Testis (tissue), 3 donors: ENCODE measurements around the gene CTSD. TPM values are rescaled to one million over a fixed set of nuclear protein-coding genes. Genes with fewer than 3 reads are reported as not detected.

Source experiments
- DNase-seq: peaks from one replicate; pipeline ENCODE4 v3.0.0-alpha.2; 2019
- H3K27ac ChIP-seq, 2 donors: fragments of 200-600 bp; sonication (generic); one replicate each; pipeline ENCODE4 v1.5.1; 2019
- H3K27me3 ChIP-seq: fragments of 200-600 bp; sonication (generic); one replicate; pipeline ENCODE4 v1.5.1; 2019
- H3K36me3 ChIP-seq: fragments of 200-600 bp; sonication (generic); one replicate; pipeline ENCODE4 v1.5.1; 2017; ENCODE audit warnings: low read depth; ENCODE audit errors: missing control alignments
- H3K4me1 ChIP-seq: fragments of 200-600 bp; sonication (generic); one replicate; pipeline ENCODE4 v1.5.1; 2019
- H3K4me3 ChIP-seq, 2 donors: fragments of 200-600 bp; sonication (generic); one replicate each; pipeline ENCODE4 v1.5.1; 2017 to 2019
- H3K9me3 ChIP-seq: fragments of 200-600 bp; sonication (generic); one replicate; pipeline ENCODE4 v1.5.1; 2017
- CTCF ChIP-seq, 3 experiments: fragments of 450-650 bp in 2 of 3; fragments of 200-600 bp in 1 of 3; sonication (generic) in 1 of 3; IDR thresholded peaks; one replicate each; pipeline ENCODE4 v1.5.1; 2016 to 2019; ENCODE audit warnings: antibody characterized with exemption in 3 of 3, mild to moderate bottlenecking in 2 of 3, moderate library complexity in 1 of 3
- POLR2A ChIP-seq: fragments of 450-650 bp; IDR thresholded peaks from one replicate; pipeline ENCODE4 v1.6.1; 2017; ENCODE audit warnings: antibody characterized with exemption, mild to moderate bottlenecking, moderate library complexity
- WGBS, 2 donors: methylation state at CpG; one replicate each; pipeline ENCODE4 v1.1.5; 2018; 5-methylcytosine and 5-hydroxymethylcytosine counted together
- intact Hi-C: fragments of 100-400 bp; cut with DNase I; formaldehyde crosslinking; loops from one replicate; pipeline ENCODE4 v1.15.1; 2023; ENCODE audit warnings: low total_unique reads
- polyA plus RNA-seq: library from polyadenylated mRNA; stranded (reverse); fragments of 350-450 nt; fragmentation: Illumina TruSeq; extraction: RNeasy Lipid Tissue Mini Kit (QIAGEN cat#74804); gene quantifications from one replicate; pipeline ENCODE4 v1.2.3, GENCODE V29; 2014; ENCODE audit warnings: low read depth, low replicate concordance; ENCODE audit not compliant: insufficient read depth
- total RNA-seq, 2 donors: library from RNA; depleted of rRNA; stranded (reverse); fragments of >200 nt; gene quantifications; one replicate each; pipeline ENCODE4 v1.2.3, GENCODE V29; 2016

Gene CTSD
- total and polyA plus RNA-seq, 3 donors from 2014 or later: 486 to 897 (median 522) TPM

GRCh38 chr11:1759851-1760220, 3.9 kb downstream of the CTSD start:
- WGBS, 2 donors: 81 to 100% methylated on average over 2 to 5 of the region's 5 CpGs
- DNase-seq: no peak
- no peaks in the 10 kb centered on the region for H3K27me3 ChIP-seq
- H3K4me1 ChIP-seq: peaks cover 49% of the 10 kb centered on the region
- H3K36me3 ChIP-seq: no peaks in the 10 kb centered on the region
- peak overlapping the region in 1 of 2 donors; percentile 88 for H3K27ac ChIP-seq
- H3K4me3 ChIP-seq: no peak overlapping the region
- intact Hi-C loops: no loop called here
- TF ChIP-seq POLR2A: no peak
- no peaks in the 10 kb centered on the region for H3K9me3 ChIP-seq

DNA sequence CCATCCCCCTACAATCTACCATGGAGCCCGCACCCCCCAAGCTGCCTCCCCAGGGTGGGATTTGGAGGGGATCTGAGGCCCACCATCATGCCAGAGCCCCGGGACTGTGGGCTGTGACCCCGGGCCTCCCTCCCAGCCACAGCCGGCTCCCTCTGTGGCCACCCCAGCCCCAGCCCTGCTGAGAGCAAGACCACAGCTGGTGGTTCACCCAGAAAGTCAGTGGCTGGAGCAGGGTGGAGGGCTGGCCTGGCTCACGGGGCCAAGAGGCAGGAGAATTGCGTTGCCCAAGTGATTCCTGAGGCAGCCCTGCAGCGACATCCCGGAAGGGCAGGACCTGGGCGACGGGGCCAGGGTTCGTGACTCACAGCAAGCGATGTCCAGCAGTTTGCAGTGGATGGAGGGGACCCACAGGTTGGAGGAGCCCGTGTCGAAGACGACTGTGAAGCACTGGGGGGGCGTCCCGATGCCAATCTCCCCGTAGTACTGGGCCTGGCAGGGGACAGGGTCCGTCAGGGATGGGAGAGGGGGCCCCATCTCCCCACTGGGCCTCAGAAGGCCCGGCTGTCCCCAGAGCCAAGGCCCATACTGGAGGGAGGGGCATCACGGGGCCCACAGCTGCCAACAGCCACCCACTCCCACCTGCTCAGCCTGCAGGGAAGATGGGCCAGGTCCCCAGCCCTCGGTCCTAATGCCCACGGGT, 4.4 kb downstream of the CTSD start:
- intact Hi-C loops: no loop called here
- 92 to 95% methylated on average over 13 to 21 of the region's 23 CpGs for WGBS, 2 donors
- Histone ChIP-seq H3K27ac (no peak overlapping the region), H3K27me3 (no peaks in the 10 kb centered on the region), H3K9me3 (no peaks in the 10 kb centered on the region), H3K4me1 (peaks cover 45% of the 10 kb centered on the region), H3K4me3 (no peak overlapping the region), H3K36me3 (no peaks in the 10 kb centered on the region)
- no peak for DNase-seq
- TF ChIP-seq POLR2A: no peak
- no peak for TF ChIP-seq CTCF (IDR thresholded peaks at IDR 0.05)

GRCh38 chr11:1758611-1759150, 5.0 kb downstream of the CTSD start:
- no peaks in the 10 kb centered on the region for H3K9me3 ChIP-seq
- H3K27me3 ChIP-seq: no peaks in the 10 kb centered on the region
- intact Hi-C loops: no loop called here
- peaks cover 44% of the 10 kb centered on the region for H3K4me1 ChIP-seq
- no peak for DNase-seq
- H3K27ac ChIP-seq: no peak overlapping the region
- 80 to 94% methylated on average over 1 to 21 of the region's 21 CpGs for WGBS, 2 donors
- TF ChIP-seq CTCF (IDR thresholded peaks at IDR 0.05) (no peak), POLR2A (no peak)
- no peaks in the 10 kb centered on the region for H3K36me3 ChIP-seq
- H3K4me3 ChIP-seq: no peak overlapping the region

DNA sequence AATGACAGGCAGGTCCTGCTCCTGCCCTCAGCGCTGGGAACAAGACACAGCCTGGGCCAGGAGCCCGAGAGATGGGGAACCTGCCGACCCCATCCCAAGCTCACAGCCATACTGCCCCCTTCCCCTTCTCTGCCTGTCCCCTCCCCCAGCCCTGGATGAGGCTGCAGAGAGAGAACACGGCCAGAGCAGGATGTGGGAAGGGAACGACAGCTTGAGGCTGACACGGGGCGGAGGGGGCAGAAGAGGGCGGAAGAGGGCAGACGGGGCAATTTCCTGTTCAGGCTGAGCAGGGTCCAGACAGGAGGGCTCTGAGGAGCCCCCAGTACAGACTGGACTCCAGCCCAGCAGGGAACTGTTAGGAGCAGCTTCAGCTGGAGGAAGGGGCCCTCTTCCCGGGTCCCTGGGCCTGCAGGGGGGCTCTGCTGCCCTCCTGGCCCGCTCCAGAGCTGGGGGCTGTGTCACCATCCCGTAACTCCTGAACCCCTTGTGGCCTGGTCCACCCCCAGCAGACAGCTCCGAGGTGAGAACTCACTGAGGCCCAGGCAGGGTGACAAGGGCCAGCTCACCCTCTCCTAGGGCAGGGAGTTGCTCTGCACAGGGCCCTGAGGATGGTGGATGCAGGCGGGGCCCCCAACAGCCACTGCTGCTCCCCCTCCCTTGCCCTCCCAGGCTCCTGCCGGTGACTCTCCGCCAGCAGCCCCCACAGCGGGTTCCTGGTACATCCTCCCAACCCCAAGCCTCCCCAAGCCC, 5.7 kb downstream of the CTSD start:
- H3K4me1 ChIP-seq: peaks cover 44% of the 10 kb centered on the region
- H3K4me3 ChIP-seq: no peak overlapping the region
- no peaks in the 10 kb centered on the region for H3K36me3 ChIP-seq
- H3K27ac ChIP-seq: no peak overlapping the region
- no peaks in the 10 kb centered on the region for H3K9me3 ChIP-seq
- WGBS, 2 donors: 73 to 84% methylated on average over 2 to 17 of the region's 17 CpGs
- intact Hi-C loops: no loop called here
- DNase-seq: no peak
- no peak for TF ChIP-seq CTCF (IDR thresholded peaks at IDR 0.05)
- no peak for TF ChIP-seq POLR2A
- no peaks in the 10 kb centered on the region for H3K27me3 ChIP-seq
